Fibroblast of mammary gland (primary cell): ENCODE measurements around the gene STRADB.

Experiments used
- DNase-seq: peaks from one replicate; pipeline ENCODE4 v3.0.0-alpha.2; 2010; ENCODE audit warnings: low read depth
- H3K4me3 ChIP-seq: 2 replicates; pipeline ENCODE4 v1.5.1; 2011; ENCODE audit warnings: low read depth, mild to moderate bottlenecking, low read length, moderate library complexity; ENCODE audit not compliant: control insufficient read depth
- TF ChIP-seq, protein P1 (sequence below): conservative IDR thresholded peaks from 2 replicates; pipeline ENCODE4 v1.5.1; 2011; ENCODE audit warnings: low read depth, low read length, inconsistent platforms; ENCODE audit not compliant: control insufficient read depth, insufficient read depth

STRADB gene

DNA sequence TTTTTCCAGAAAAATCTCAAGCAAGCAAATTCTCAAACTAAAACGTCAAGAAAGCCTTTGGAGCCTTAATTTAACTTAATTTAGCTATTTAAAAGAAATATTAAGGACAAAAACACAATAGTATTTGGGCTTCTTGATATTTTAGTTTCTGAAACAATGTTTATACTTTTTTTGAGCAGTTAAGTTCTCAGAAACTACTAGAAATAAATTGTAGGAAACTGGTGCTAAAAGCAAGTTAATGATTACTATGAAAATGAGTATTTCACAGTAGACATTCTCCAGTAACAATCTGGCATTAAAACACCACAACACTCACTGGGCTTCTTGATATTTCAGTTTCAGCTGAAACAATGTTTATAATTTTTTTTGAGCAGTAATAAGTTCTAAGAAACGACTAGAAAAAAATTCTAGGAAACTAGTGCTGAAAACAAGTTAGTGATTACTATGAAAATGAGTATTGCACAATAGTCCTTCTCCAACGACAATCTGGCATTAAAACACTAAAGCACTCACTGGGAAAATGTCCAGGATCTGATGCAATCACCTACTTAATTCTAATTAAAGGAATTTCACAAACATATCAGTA, 45.4 kb upstream of the STRADB start:
- no peak overlapping the region for H3K4me3 ChIP-seq
- TF ChIP-seq, protein P1, sequence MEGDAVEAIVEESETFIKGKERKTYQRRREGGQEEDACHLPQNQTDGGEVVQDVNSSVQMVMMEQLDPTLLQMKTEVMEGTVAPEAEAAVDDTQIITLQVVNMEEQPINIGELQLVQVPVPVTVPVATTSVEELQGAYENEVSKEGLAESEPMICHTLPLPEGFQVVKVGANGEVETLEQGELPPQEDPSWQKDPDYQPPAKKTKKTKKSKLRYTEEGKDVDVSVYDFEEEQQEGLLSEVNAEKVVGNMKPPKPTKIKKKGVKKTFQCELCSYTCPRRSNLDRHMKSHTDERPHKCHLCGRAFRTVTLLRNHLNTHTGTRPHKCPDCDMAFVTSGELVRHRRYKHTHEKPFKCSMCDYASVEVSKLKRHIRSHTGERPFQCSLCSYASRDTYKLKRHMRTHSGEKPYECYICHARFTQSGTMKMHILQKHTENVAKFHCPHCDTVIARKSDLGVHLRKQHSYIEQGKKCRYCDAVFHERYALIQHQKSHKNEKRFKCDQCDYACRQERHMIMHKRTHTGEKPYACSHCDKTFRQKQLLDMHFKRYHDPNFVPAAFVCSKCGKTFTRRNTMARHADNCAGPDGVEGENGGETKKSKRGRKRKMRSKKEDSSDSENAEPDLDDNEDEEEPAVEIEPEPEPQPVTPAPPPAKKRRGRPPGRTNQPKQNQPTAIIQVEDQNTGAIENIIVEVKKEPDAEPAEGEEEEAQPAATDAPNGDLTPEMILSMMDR: no peak

GRCh38 chr2:201407265-201407664, 44.3 kb upstream of the STRADB start:
- DNase-seq: peak; percentile 21
- TF ChIP-seq, protein P1: no peak
- H3K4me3 ChIP-seq: no peak overlapping the region

More for the DNA sequence above, 45.4 kb upstream of the STRADB start:
- peak; percentile 94 for DNase-seq

DNA sequence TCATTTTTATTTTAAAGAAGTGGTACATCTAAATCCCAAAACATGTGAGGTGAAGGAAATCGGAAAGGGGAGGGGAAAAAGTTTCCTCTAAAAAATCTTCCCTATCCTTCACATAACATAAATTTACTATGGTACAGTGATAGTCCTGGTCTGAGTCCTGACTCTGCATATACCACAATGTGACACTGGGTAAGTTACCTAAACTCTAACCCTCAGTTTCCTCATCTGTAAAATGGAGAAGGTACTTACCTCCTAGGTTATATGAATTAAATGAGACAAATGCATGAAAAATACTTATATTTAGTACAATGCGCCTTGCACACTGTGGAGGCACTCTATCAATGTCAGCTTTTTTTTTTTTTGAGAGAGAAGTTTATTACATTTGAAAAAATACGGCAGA, 42.6 kb upstream of the STRADB start:
- no peak for DNase-seq
- H3K4me3 ChIP-seq: no peak overlapping the region
- TF ChIP-seq, protein P1: no peak

DNA sequence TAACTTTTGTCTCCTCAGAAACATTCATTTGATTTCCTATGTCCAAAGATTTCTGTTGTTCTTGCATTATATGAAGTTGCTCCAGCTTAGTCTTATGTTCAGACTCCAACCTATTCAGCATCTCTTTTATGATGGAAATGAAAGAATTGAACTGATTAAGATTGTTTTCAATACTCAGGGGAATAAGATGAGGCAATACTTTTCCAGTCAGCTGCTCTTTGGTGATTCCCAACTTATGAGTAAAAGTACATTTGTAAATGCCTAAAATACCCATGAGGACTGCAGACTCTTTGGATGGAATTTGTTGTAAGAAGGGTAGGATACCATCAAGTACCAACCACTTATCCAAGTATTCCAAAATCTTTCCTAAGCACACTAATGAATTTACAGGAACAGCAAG, 40.1 kb upstream of the STRADB start:
- DNase-seq: peak; percentile 85
- H3K4me3 ChIP-seq: no peak overlapping the region
- TF ChIP-seq, protein P1: no peak

- DNase-seq: no peak
- H3K4me3 ChIP-seq: no peak overlapping the region
Measured at GRCh38 chr2:201413143-201413542, 38.4 kb upstream of the STRADB start.

GRCh38 chr2:201413552-201413951, 38.0 kb upstream of the STRADB start:
- DNase-seq: no peak
- H3K4me3 ChIP-seq: no peak overlapping the region
- TF ChIP-seq, protein P1: no peak

More at GRCh38 chr2:201413143-201413542, 38.4 kb upstream of the STRADB start:
- TF ChIP-seq, protein P1: no peak
